DND-41 (cell line): ENCODE results near the gene IL2RA.

Source experiments
- CTCF ChIP-seq: IDR thresholded peaks from 2 replicates; pipeline ENCODE4 v1.5.1; 2012; ENCODE audit warnings: borderline replicate concordance, low read length, moderate library complexity, mild to moderate bottlenecking; ENCODE audit not compliant: poor library complexity, severe bottlenecking; ENCODE audit errors: extremely low read depth
- EZH2 ChIP-seq: IDR thresholded peaks from 3 replicates; pipeline ENCODE4 v1.6.1; 2012; ENCODE audit warnings: borderline replicate concordance, low read depth, mild to moderate bottlenecking, moderate library complexity, low read length, inconsistent platforms; ENCODE audit not compliant: severe bottlenecking

GRCh38 chr10:6036861-6037321 lies 25.3 kb downstream of the IL2RA start:
- TF ChIP-seq CTCF = no peak
- no peak for TF ChIP-seq EZH2
